ENCODE measurements around the gene CACNA1G. TPM values are rescaled to one million over a fixed set of nuclear protein-coding genes. Genes with fewer than 3 reads are reported as not detected.

Gene CACNA1G
- total RNA-seq, 2 experiments from 2014 or later: not detected

DNA sequence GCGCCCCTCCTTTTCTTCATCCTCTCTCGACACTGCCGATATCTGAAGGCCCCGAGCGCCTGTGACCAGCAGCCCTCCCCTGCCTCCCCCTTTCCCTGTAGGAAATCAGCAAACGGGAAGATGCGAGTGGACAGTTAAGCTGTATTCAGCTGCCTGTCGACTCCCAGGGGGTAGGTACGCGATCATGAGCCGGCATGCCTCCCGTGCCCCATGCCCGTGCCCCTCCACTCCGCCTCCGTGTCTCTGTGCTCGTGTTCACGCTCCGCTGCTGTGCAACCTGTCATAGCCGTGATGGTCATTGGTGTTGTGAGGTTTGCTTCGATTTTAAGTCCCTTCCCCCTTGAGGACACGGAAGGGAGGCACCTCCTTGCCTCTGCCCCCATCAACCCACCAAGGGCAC is 34.4 kb downstream of the CACNA1G start:
- Mint-ChIP-seq H3K4me3 (no peak overlapping the region), H3K4me1 (no peaks in the 10 kb centered on the region), H3K27me3 (no peaks in the 10 kb centered on the region), H3K36me3 (ENCODE audit: low read depth) (no peaks in the 10 kb centered on the region), H3K27ac (no peak overlapping the region), H3K9me3 (no peaks in the 10 kb centered on the region)
- CTCF ChIA-PET: no interaction called here
- POLR2A ChIA-PET: no interaction called here
- DNase-seq: no peak

DNA sequence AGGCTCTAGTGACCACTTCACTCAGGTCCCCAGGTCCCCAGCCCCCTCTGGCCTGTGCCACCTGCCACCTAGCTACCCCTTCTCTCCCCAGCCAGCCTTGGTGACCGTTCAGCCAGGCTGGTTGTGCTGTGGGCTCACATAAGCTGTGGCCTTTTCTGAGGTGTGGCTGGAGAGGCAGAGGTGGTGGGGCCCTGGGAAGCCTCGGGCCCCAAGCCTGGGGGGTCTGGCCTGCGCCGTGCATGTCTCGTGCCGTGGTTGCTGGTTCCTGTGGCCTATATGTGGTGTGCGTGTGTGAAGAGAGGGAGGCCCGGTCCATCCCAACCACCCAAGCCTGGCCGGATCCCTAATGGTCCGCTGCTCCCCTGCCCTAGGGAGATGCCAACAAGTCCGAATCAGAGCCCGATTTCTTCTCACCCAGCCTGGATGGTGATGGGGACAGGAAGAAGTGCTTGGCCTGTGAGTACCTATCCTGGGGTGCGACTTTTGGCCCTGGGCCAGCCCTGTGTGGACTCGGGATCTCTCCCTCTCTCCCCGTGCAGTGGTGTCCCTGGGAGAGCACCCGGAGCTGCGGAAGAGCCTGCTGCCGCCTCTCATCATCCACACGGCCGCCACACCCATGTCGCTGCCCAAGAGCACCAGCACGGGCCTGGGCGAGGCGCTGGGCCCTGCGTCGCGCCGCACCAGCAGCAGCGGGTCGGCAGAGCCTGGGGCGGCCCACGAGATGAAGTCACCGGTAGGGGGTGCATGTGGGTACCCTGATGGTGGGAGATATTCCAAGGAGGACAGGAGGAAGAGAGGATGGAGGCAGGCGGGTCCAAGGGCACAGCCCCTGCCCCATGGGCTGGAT is 35.9 kb downstream of the CACNA1G start:
- no peaks in the 10 kb centered on the region for H3K27me3 Mint-ChIP-seq
- POLR2A ChIA-PET: no interaction called here
- H3K36me3 Mint-ChIP-seq (ENCODE audit: low read depth): no peaks in the 10 kb centered on the region
- H3K4me3 Mint-ChIP-seq: no peak overlapping the region
- H3K27ac Mint-ChIP-seq: no peak overlapping the region
- DNase-seq: no peak
- H3K4me1 Mint-ChIP-seq: no peaks in the 10 kb centered on the region
- CTCF ChIA-PET: no interaction called here
- H3K9me3 Mint-ChIP-seq: no peaks in the 10 kb centered on the region

DNA sequence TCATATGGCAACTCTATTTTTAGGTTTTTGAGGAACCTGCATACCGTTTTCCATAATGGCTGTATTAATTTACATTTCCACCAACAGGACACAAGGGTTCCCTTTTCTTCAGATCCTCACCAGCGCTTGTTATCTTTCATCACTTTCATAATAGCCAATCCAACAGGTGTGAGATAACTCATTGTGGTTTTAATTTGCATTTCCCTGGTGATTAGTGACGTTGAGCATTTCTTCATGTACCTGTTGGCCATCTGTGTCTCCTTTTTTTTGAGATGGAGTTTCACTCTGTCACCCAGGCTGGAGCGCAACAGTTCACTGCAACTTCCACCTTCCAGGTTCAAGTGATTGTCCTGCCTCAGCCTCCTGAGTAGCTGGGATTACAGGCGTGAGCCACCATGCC is 38.0 kb downstream of the CACNA1G start:
- ChIA-PET CTCF (no interaction called here), POLR2A (interaction anchor here (0.5 kb wide), 1 partner anchor 16 kb away, joined by 3 read pairs; no protein-coding TSS in a partner anchor)
- no peaks in the 10 kb centered on the region for H3K4me1 Mint-ChIP-seq
- DNase-seq: no peak
- no peaks in the 10 kb centered on the region for H3K36me3 Mint-ChIP-seq (ENCODE audit: low read depth)
- peaks cover 5% of the 10 kb centered on the region for H3K27me3 Mint-ChIP-seq
- H3K4me3 Mint-ChIP-seq: no peak overlapping the region
- no peaks in the 10 kb centered on the region for H3K9me3 Mint-ChIP-seq
- H3K27ac Mint-ChIP-seq: no peak overlapping the region

DNA sequence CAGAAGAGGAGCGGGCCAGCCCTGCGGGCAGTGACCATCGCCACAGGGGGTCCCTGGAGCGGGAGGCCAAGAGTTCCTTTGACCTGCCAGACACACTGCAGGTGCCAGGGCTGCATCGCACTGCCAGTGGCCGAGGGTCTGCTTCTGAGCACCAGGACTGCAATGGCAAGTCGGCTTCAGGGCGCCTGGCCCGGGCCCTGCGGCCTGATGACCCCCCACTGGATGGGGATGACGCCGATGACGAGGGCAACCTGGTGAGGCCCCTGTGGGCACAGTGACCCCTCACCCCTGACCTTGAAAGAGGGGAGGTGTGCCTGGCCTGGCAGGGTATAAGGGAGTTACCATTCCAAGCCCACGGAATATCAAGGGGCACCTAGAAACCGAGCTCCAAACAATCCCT is 39.1 kb downstream of the CACNA1G start:
- POLR2A ChIA-PET: no interaction called here

DNA sequence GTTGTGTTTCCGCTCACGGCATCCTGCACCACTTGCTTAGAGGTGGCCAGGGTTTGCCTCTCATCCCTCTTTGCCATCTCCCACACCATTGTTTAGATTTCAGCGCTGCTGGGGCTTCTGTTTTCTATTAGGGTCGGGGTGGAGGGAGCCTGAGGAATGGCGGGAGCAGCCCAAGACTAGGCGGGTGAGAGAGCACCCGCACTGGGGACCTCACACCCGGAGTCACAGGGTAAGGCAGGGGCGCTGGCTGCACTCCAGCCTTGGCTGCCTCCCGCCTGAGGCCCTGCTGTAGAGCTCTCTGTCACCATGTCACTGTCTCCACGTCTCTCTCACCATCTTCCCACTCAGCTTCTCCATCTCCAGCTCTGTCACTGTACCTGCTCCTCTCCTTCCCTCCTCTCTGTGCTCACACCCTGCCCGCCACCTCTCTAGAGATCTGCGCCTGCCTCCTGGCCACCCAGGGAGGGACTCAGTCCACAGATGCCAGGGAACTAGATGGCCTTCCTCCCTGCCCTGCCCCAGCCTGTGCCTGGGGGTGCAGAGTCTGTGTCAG is 41.4 kb downstream of the CACNA1G start:
- CTCF ChIA-PET: no interaction called here

More for the DNA sequence above, 39.1 kb downstream of the CACNA1G start:
- Mint-ChIP-seq H3K27me3 (peaks cover 5% of the 10 kb centered on the region), H3K4me1 (no peaks in the 10 kb centered on the region), H3K4me3 (no peak overlapping the region), H3K36me3 (ENCODE audit: low read depth) (no peaks in the 10 kb centered on the region), H3K9me3 (no peaks in the 10 kb centered on the region), H3K27ac (no peak overlapping the region)
- CTCF ChIA-PET: interaction anchor here (0.6 kb wide), 1 partner anchor 11 kb away, joined by 3 read pairs; no protein-coding TSS in a partner anchor
- no peak for DNase-seq

DNA sequence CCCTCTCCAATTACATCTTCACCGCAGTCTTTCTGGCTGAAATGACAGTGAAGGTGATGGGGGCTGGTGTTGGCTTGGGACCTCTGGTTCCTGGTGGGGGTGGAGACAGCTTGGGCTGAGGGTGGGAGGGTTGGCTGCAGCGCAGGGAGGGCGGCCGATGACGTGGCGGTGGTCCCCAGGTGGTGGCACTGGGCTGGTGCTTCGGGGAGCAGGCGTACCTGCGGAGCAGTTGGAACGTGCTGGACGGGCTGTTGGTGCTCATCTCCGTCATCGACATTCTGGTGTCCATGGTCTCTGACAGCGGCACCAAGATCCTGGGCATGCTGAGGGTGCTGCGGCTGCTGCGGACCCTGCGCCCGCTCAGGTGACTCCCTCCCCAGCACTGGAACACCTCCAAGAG is 42.3 kb downstream of the CACNA1G start:
- no peaks in the 10 kb centered on the region for H3K9me3 Mint-ChIP-seq
- CTCF ChIA-PET: no interaction called here
- H3K27ac Mint-ChIP-seq: no peak overlapping the region
- POLR2A ChIA-PET: no interaction called here
- H3K27me3 Mint-ChIP-seq: peaks cover 22% of the 10 kb centered on the region
- no peak overlapping the region for H3K4me3 Mint-ChIP-seq
- H3K4me1 Mint-ChIP-seq: no peaks in the 10 kb centered on the region
- no peak for DNase-seq
- no peaks in the 10 kb centered on the region for H3K36me3 Mint-ChIP-seq (ENCODE audit: low read depth)

More for the DNA sequence above, 41.4 kb downstream of the CACNA1G start:
- Mint-ChIP-seq H3K4me1 (no peaks in the 10 kb centered on the region), H3K9me3 (no peaks in the 10 kb centered on the region), H3K27ac (no peak overlapping the region), H3K4me3 (no peak overlapping the region), H3K27me3 (peaks cover 16% of the 10 kb centered on the region), H3K36me3 (ENCODE audit: low read depth) (no peaks in the 10 kb centered on the region)
- no peak for DNase-seq
- POLR2A ChIA-PET: no interaction called here

DNA sequence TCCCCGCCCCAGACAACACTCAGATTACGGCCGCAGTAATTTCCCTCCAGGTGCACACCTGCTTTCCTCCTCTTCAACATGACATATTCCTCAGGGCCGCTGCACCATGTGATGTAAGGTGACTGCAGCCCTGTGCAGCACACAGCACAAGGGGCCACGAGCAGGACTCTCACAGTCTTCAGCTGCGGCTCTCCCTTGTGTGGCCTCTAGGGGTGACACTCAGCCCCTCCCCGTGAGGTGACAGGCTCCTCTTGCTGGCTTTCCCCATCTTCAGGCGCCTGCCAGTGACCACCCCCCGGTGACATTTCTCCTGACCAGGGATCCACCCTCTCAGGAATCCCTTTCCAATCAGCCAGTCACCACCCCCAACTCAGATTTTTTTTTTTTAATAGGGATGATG is 42.8 kb downstream of the CACNA1G start:
- H3K27ac Mint-ChIP-seq: no peak overlapping the region
- POLR2A ChIA-PET: no interaction called here
- no peaks in the 10 kb centered on the region for H3K4me1 Mint-ChIP-seq
- H3K27me3 Mint-ChIP-seq: peaks cover 22% of the 10 kb centered on the region
- CTCF ChIA-PET: no interaction called here
- H3K4me3 Mint-ChIP-seq: no peak overlapping the region
- no peak for DNase-seq
- no peaks in the 10 kb centered on the region for H3K36me3 Mint-ChIP-seq (ENCODE audit: low read depth)
- H3K9me3 Mint-ChIP-seq: no peaks in the 10 kb centered on the region

DNA sequence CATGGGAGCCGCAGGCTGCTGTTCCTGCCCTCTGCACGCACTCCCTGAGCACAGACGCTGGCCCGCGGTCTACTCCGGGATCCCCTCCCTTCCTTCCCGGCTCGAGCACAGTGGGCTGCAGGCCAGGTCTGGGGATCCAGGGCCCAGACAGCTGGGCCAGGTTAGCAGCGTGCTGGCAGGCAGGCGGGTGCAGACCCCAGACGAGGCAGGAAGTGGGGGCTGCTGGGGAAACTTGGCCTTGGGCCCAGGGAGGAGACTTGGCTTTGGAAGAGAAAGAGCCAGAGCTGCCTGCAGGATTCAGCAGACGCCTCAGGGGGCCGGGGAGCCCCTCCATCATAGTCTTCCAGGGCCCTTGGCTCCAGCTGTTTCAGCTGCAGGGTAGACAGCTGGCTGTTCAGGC is 44.0 kb downstream of the CACNA1G start:
- Mint-ChIP-seq H3K27ac (no peak overlapping the region), H3K9me3 (no peaks in the 10 kb centered on the region), H3K4me1 (no peaks in the 10 kb centered on the region), H3K36me3 (ENCODE audit: low read depth) (no peaks in the 10 kb centered on the region), H3K27me3 (peaks cover 22% of the 10 kb centered on the region), H3K4me3 (no peak overlapping the region)
- ChIA-PET POLR2A (no interaction called here), CTCF (no interaction called here)
- no peak for DNase-seq

DNA sequence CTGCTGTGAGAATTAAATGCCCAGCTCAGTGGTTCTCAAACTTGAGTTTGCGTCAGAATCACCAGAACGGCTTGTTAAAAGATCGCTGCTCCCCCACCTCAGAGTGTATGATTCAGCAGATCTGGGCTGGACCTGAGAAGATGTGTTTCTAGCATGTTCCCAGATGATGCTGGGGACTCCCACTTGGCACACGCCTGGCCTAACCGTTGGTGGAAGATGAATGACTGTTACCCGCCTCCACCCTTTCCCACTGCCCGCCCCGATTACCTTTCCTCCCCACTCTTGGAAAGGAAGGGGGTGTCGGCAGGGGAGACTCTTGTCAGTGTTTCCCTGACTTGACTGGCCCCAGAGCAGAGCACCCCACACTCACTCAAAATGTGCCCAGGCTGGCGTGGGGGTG is 44.9 kb downstream of the CACNA1G start:
- CTCF ChIA-PET: no interaction called here
- Mint-ChIP-seq H3K27ac (no peak overlapping the region), H3K9me3 (no peaks in the 10 kb centered on the region), H3K4me3 (no peak overlapping the region), H3K4me1 (no peaks in the 10 kb centered on the region), H3K36me3 (ENCODE audit: low read depth) (no peaks in the 10 kb centered on the region), H3K27me3 (peaks cover 23% of the 10 kb centered on the region)
- DNase-seq: no peak
- POLR2A ChIA-PET: no interaction called here

DNA sequence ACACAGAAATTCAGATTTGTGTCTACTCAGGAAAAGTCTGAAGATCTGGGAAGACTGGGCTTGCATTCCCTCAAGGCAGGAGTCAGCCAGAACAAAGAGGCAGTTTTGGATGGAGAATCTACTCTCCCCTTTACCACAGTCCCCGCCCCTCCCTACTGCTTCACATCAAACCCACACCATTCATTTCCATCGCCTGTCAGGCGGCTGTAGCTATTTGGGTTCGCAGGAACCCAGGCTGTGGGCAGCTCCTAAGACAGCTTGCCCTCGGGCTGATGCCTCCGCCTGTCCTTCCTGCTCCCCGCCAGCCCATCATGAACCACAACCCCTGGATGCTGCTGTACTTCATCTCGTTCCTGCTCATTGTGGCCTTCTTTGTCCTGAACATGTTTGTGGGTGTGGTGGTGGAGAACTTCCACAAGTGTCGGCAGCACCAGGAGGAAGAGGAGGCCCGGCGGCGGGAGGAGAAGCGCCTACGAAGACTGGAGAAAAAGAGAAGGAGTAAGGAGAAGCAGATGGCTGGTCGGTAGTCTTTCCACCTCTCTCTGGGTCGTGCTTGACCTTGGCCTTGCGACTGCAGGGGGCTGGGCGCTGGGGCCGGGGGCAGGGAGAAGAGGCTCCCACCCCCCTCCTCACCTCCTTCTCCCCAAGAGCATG is 47.1 kb downstream of the CACNA1G start:
- peaks cover 24% of the 10 kb centered on the region for H3K27me3 Mint-ChIP-seq
- no peaks in the 10 kb centered on the region for H3K9me3 Mint-ChIP-seq
- DNase-seq: no peak
- ChIA-PET POLR2A (no interaction called here), CTCF (no interaction called here)
- H3K4me1 Mint-ChIP-seq: no peaks in the 10 kb centered on the region
- H3K4me3 Mint-ChIP-seq: no peak overlapping the region
- no peaks in the 10 kb centered on the region for H3K36me3 Mint-ChIP-seq (ENCODE audit: low read depth)
- no peak overlapping the region for H3K27ac Mint-ChIP-seq

DNA sequence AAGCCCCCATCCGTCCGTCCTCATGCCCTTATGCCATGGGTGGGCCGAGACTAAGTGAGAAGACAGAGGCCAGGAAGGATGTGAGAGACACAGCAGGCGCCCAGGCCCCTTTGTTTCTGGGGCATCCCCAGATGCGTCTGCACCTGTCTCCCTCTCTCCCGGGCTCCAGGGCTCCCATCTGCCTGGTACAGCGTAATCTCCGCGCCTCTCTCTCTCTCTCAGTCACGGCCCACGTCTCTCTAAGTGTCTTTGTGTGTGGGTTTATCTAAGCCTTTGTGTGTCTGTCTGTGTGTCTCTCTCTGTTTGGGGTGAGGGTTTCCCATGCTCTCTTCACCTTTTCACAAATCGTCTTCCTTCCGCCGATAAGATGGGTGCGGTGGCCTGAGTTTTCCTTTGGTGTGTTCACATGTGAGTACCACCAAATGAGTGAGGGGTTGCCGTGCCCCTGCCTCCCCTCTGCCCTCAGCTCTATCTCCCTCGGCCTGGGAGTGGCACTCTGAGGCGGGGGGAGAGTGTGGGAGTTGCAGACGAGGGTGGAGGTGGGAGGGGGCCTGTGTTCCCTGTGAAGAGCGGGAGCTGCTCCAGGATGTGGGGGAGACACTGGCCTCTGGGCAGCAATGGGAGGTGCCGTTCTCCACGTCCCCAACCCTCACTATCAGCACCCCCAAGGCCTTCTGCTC is 48.3 kb downstream of the CACNA1G start:
- peaks cover 22% of the 10 kb centered on the region for H3K27me3 Mint-ChIP-seq
- CTCF ChIA-PET: no interaction called here
- no peak overlapping the region for H3K27ac Mint-ChIP-seq
- H3K4me1 Mint-ChIP-seq: peaks cover under 1% of the 10 kb centered on the region
- DNase-seq: no peak
- H3K9me3 Mint-ChIP-seq: no peaks in the 10 kb centered on the region
- no peaks in the 10 kb centered on the region for H3K36me3 Mint-ChIP-seq (ENCODE audit: low read depth)
- POLR2A ChIA-PET: no interaction called here
- H3K4me3 Mint-ChIP-seq: no peak overlapping the region

DNA sequence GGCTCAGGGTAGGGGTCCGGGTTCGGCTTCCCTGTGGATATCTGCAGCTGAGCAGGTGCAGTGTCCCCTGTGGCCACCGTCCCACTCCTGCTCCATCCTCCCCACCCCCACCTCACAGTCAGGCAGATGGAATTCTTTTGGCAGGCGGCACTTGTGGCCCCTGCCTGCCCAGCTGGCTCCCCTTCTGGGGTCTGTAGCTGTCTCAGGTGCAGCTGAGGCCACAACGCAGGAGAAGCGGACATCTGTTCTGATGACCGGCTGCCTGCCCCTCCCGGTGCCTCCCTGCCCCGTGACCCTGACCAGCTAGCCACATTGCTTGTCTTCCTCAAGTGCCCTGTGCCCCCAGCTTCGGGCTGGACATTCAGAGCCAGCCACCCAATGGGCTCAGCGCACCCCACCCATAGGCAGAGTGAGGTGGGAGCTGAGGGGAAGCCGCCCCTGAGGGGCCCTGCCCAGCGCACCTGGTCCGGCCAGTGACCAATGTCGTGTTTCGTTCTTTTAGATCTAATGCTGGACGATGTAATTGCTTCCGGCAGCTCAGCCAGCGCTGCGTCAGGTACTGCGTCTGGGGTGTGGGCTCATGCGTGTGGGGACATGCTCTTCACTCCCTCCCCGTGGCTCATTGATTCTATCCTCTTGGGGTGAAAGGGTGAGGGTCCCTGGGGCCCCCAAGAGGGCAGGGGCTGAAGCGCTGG is 49.0 kb downstream of the CACNA1G start:
- H3K27me3 Mint-ChIP-seq: peaks cover 25% of the 10 kb centered on the region
- POLR2A ChIA-PET: interaction anchor here (1.2 kb wide), 1 partner anchor 19 kb away, joined by 3 read pairs; no protein-coding TSS in a partner anchor

DNA sequence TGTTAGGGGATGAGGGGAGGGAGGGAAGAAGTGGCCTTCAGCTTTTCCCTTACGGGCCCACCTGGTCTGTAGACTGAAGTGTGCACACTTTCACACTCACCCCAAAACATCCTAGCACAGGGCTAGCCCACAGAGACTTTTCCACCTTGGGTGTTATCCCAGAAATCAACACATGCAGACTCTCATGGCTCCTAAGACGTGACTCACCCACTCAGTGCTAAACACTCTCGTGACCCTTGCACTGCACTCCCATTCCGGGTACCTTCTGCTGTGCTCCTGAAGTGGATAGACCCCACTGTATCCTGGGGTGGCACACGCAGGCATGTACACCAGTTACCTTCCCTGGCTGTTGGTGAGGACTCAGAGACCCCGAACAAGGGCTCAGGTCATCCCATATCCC is 51.1 kb downstream of the CACNA1G start:
- Mint-ChIP-seq H3K36me3 (ENCODE audit: low read depth) (no peaks in the 10 kb centered on the region), H3K9me3 (no peaks in the 10 kb centered on the region), H3K27me3 (peaks cover 16% of the 10 kb centered on the region), H3K4me3 (no peak overlapping the region), H3K27ac (no peak overlapping the region), H3K4me1 (peaks cover 8% of the 10 kb centered on the region)
- ChIA-PET CTCF (no interaction called here), POLR2A (no interaction called here)
- no peak for DNase-seq

More for the DNA sequence above, 49.0 kb downstream of the CACNA1G start:
- Mint-ChIP-seq H3K27ac (no peak overlapping the region), H3K4me3 (no peak overlapping the region), H3K4me1 (peaks cover 8% of the 10 kb centered on the region), H3K36me3 (ENCODE audit: low read depth) (no peaks in the 10 kb centered on the region), H3K9me3 (no peaks in the 10 kb centered on the region)
- CTCF ChIA-PET: interaction anchor here (1.3 kb wide), 1 partner anchor 10 kb away, joined by 3 read pairs; no protein-coding TSS in a partner anchor
- DNase-seq: no peak
